ENCODE measurements around the gene KCNQ1. TPM values are rescaled to one million over a fixed set of nuclear protein-coding genes. Genes with fewer than 3 reads are reported as not detected.

Gene KCNQ1
- total RNA-seq, 1 donor from 2014 or later = 0.86 TPM

DNA sequence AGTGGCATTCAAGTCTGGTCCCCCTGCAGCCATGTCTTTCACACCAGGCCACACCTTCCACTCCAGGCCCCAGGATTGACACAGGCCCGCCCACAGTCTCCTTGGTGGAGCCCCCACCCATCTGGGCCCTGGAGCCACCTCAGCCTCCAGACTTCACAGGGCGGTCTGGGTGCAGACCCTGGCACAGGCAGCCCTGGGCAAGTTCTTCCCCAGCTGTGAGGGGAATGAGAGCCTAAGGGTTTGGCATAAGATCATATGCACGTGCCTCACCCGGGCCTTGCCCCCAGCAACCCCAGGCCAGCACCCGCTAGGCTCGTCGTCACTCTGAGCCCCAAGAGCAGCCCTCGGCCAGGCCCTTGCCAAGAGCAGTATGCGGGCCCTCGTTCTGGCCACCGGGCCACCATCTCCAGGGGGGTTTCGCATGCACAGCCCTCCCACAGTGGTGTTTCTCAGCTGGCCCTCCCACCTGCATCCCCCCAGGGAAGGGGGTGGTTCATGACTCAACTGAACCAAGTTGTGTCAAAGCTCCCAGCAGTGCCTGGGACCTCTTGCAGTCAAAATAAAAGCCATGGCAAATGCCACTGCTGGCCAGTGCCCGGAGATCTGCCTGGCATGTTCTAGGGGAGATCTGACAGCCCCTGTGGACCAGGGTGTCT is 325.4 kb downstream of the KCNQ1 start:
- TF ChIP-seq, protein P1, sequence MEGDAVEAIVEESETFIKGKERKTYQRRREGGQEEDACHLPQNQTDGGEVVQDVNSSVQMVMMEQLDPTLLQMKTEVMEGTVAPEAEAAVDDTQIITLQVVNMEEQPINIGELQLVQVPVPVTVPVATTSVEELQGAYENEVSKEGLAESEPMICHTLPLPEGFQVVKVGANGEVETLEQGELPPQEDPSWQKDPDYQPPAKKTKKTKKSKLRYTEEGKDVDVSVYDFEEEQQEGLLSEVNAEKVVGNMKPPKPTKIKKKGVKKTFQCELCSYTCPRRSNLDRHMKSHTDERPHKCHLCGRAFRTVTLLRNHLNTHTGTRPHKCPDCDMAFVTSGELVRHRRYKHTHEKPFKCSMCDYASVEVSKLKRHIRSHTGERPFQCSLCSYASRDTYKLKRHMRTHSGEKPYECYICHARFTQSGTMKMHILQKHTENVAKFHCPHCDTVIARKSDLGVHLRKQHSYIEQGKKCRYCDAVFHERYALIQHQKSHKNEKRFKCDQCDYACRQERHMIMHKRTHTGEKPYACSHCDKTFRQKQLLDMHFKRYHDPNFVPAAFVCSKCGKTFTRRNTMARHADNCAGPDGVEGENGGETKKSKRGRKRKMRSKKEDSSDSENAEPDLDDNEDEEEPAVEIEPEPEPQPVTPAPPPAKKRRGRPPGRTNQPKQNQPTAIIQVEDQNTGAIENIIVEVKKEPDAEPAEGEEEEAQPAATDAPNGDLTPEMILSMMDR (conservative IDR thresholded peaks at IDR 0.05) = no peak
- no peaks in the 10 kb centered on the region for H3K27me3 Mint-ChIP-seq (ENCODE audit: low read depth)
- no peaks in the 10 kb centered on the region for H3K36me3 Mint-ChIP-seq (ENCODE audit: low read depth)
- no peak overlapping the region for H3K4me3 Mint-ChIP-seq
- H3K9me3 Mint-ChIP-seq = peaks cover 5% of the 10 kb centered on the region
- peaks cover 9% of the 10 kb centered on the region for H3K4me1 Mint-ChIP-seq
- DNase-seq (ENCODE audit: low read depth, low spot score) = no peak
- peak overlapping the region; percentile 88 for H3K27ac Mint-ChIP-seq (ENCODE audit: unreplicated experiment)

DNA sequence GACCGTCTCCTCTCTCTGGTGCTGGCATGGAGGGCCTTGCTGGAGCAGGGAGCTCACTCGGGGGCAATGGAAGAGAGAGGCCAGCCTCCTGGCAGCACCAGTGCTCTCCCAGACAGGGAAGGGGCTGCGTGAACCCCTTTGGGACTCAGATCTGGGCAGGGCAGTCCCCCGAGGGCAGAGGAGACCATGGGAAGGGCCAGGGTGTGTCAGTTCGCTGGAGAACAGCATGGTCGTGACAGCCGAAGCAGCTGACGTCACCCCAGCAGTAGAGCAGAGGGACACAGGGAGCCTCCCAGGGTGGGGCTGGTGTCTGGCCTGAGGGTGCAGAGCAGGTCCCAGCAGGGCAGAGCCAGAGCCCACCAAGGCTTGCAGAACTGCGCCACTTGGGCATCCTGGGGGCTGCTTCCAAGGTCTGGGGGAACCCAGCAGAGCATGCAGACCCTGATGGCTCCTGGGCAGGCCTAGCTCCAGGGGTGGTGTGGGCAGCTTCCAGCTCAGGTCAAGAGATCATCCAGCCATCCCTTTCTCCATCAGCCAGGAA is 326.0 kb downstream of the KCNQ1 start:
- H3K27ac Mint-ChIP-seq (ENCODE audit: unreplicated experiment) = peak overlapping the region; percentile 88
- H3K4me1 Mint-ChIP-seq = peaks cover 9% of the 10 kb centered on the region
- H3K27me3 Mint-ChIP-seq (ENCODE audit: low read depth) = no peaks in the 10 kb centered on the region
- DNase-seq (ENCODE audit: low read depth, low spot score) = no peak
- peaks cover 5% of the 10 kb centered on the region for H3K9me3 Mint-ChIP-seq
- H3K36me3 Mint-ChIP-seq (ENCODE audit: low read depth) = no peaks in the 10 kb centered on the region
- TF ChIP-seq, protein P1 (conservative IDR thresholded peaks at IDR 0.05) = no peak
- H3K4me3 Mint-ChIP-seq = no peak overlapping the region

DNA sequence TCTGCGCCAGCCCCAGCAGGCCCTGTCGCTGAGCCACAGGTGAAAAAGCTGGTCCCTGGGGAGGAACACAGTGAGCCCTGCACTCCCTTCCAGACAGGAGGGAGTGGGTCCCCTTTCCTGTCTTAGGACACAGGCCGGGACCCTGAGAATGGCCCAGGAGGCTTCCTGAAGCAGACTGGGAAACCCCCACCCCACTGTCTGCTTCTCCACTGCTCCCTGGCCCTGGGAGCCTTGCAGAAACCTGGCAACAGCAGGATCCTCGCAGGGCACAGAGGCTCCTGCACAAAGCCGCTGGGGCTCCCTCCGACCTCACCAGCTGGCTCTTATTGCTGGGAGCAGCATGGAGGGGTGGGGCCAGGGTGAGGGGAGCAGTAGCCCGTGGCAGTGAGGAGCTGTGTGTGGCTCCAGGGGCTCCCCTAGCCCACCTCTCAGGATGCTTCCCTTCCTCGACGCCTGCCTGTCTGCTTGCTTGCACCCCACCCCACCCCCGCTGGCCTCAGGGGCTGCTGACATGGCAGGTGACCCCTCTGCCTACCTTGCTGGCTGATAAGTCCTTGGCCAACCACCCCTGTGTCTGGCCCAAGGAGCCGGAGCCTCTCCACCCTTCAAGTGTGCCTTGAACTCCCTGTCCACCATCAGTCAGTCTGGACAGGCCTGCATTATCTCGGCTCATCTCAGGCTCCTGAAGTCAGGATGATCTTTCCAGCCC is 327.1 kb downstream of the KCNQ1 start:
- no peak overlapping the region for H3K4me3 Mint-ChIP-seq
- no peak for DNase-seq (ENCODE audit: low read depth, low spot score)
- no peaks in the 10 kb centered on the region for H3K36me3 Mint-ChIP-seq (ENCODE audit: low read depth)
- TF ChIP-seq, protein P1 (conservative IDR thresholded peaks at IDR 0.05) = no peak
- H3K27me3 Mint-ChIP-seq (ENCODE audit: low read depth) = no peaks in the 10 kb centered on the region
- H3K9me3 Mint-ChIP-seq = peaks cover 5% of the 10 kb centered on the region
- H3K27ac Mint-ChIP-seq (ENCODE audit: unreplicated experiment) = no peak overlapping the region
- peaks cover 9% of the 10 kb centered on the region for H3K4me1 Mint-ChIP-seq

DNA sequence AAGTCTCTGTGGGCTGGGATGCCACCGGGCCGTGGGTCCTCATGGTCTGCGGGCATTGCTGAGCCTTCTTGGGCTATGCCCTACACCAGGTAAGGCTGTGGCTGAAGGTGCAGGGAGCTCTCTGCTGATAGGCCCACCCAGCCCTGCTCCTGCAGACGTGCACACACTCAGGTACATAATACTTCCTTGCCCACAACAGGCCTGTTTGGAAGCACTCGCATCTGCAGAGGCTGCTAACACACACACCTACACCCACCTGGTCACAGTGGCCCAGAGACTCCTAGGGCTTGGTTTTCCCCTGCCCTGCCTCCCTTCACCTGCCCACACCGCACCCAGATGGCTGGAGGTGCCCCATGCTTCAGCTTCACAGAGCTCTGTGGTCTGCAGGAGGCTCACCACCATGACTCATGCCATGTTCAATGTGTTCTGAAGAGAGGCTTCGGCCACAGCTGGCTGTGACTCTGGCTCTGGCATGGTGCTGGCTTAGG is 327.8 kb downstream of the KCNQ1 start:
- Mint-ChIP-seq H3K36me3 (ENCODE audit: low read depth) (no peaks in the 10 kb centered on the region), H3K4me3 (no peak overlapping the region), H3K4me1 (peaks cover 9% of the 10 kb centered on the region), H3K9me3 (peaks cover 2% of the 10 kb centered on the region), H3K27ac (ENCODE audit: unreplicated experiment) (no peak overlapping the region), H3K27me3 (ENCODE audit: low read depth) (no peaks in the 10 kb centered on the region)
- TF ChIP-seq, protein P1 (conservative IDR thresholded peaks at IDR 0.05) = no peak
- DNase-seq (ENCODE audit: low read depth, low spot score) = no peak

DNA sequence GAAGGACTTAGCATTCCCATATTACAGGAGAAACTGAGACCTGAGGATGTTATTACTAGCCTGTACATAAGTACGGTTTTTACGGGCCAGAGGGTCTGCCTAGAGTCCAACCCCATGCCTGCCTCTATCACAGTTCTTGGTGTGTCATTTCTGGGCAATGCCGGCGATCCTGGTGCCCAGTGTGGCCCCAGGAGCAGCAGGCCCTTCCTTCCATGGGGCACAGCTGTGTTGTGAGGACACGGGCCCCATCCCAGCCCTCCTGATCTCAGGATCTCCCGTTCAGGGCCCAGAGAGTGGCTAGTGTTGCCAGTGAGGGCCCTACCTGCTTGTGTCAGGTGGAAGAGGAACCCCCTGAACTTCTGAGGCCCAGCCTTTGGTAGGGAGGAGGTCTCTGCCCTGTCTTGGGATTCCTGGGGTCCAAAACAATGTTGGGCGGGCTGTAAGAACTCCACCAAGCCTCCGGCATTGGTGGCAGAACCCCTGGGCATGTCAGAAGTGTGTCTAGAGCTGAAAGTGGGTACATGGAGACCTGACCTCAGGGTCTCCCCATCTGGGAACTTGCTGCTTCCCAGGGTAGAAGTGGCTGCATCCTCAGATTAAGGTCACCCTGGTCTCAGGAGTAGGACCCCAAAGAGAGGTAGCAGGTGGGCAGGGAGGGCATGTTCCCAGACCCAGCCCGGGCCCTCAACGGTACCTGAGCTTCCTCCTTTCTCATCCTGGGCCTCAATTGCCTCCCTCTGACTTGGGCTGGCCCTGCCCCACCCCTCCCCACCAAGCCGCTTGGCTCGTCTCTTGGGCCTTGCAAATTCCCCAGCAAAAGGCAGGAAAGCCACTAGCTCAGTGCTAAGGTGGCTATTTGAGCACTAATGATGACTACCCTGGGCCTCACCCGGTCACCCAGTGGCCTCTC is 329.6 kb downstream of the KCNQ1 start:
- Mint-ChIP-seq H3K27me3 (ENCODE audit: low read depth) (no peaks in the 10 kb centered on the region), H3K4me1 (peaks cover 14% of the 10 kb centered on the region), H3K4me3 (no peak overlapping the region), H3K27ac (ENCODE audit: unreplicated experiment) (no peak overlapping the region), H3K36me3 (ENCODE audit: low read depth) (no peaks in the 10 kb centered on the region), H3K9me3 (no peaks in the 10 kb centered on the region)
- no peak for DNase-seq (ENCODE audit: low read depth, low spot score)
- TF ChIP-seq, protein P1 (conservative IDR thresholded peaks at IDR 0.05) = no peak
